Ovary (tissue), 3 donors: ENCODE results near the gene RNF146.

ENCODE experiments used
- EP300 ChIP-seq: sonication (generic); formaldehyde crosslinking; IDR thresholded peaks from one replicate; pipeline ENCODE4 v1.6.1; 2017; ENCODE audit warnings: antibody characterized with exemption
- POLR2A ChIP-seq: fragments of 450-650 bp; IDR thresholded peaks from one replicate; pipeline ENCODE4 v1.6.1; 2017; ENCODE audit warnings: antibody characterized with exemption, mild to moderate bottlenecking, moderate library complexity
- TF ChIP-seq, protein P1 (sequence below), 3 donors: fragments of 450-650 bp in 2 of 3; fragments of 200-600 bp in 1 of 3; IDR thresholded peaks; one replicate each; pipeline versions ENCODE4 v1.5.1 to v1.8.0; 2016 to 2022; ENCODE audit warnings: antibody characterized with exemption in 3 of 3, mild to moderate bottlenecking in 1 of 3
- donor health status: DM: no; HTN: no; CAD: no.

DNA sequence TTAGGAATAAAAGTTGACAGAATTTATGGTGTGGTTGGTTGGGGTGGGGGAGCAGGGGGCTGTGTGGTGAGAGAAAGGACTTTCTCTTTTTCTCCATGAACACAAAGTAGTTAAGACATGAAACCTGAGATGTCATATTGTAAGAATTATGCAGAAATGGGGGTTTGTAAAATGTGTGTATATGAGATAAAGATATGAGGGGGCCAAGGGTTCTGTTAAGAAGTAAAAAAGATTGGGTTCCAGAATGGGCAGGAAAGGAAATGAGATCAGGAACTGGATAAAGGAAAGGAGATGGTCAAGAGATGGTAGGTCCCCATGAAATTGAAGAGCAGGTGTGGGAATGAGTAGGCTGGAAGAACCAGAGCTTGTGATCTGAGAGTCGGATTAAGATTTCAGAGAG lies 9.7 kb downstream of the RNF146 start:
- TF ChIP-seq POLR2A: no peak
- TF ChIP-seq, protein P1, sequence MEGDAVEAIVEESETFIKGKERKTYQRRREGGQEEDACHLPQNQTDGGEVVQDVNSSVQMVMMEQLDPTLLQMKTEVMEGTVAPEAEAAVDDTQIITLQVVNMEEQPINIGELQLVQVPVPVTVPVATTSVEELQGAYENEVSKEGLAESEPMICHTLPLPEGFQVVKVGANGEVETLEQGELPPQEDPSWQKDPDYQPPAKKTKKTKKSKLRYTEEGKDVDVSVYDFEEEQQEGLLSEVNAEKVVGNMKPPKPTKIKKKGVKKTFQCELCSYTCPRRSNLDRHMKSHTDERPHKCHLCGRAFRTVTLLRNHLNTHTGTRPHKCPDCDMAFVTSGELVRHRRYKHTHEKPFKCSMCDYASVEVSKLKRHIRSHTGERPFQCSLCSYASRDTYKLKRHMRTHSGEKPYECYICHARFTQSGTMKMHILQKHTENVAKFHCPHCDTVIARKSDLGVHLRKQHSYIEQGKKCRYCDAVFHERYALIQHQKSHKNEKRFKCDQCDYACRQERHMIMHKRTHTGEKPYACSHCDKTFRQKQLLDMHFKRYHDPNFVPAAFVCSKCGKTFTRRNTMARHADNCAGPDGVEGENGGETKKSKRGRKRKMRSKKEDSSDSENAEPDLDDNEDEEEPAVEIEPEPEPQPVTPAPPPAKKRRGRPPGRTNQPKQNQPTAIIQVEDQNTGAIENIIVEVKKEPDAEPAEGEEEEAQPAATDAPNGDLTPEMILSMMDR (IDR thresholded peaks at IDR 0.05): no peak
- no peak for TF ChIP-seq EP300
